Sigmoid colon (tissue), 7 donors: ENCODE data around the gene NKAP. TPM values are rescaled to one million over a fixed set of nuclear protein-coding genes. Genes with fewer than 3 reads are reported as not detected.
"Not testable (repeated sequence)": the region's sequence is repeated elsewhere in the genome, so short reads cannot be mapped to it uniquely, and the experiment has no call there.

ENCODE experiments used
- DNase-seq: peaks from one replicate; pipeline ENCODE4 v3.0.0-alpha.2; 2019
- H3K27ac ChIP-seq, 4 donors: fragments of 200-600 bp; sonication (generic); one replicate each; pipeline ENCODE4 v1.5.1; 2016 to 2019; ENCODE audit warnings: mild to moderate bottlenecking in 1 of 4
- H3K27me3 ChIP-seq, 3 donors: fragments of 200-600 bp; sonication (generic); one replicate each; pipeline ENCODE4 v1.5.1; 2019; ENCODE audit warnings: mild to moderate bottlenecking in 1 of 3
- H3K36me3 ChIP-seq, 4 donors: fragments of 200-600 bp; sonication (generic); one replicate each; pipeline ENCODE4 v1.5.1; 2016 to 2019
- H3K4me1 ChIP-seq, 4 donors: fragments of 200-600 bp; sonication (generic); one replicate each; pipeline ENCODE4 v1.5.1; 2017 to 2019
- H3K4me3 ChIP-seq, 4 donors: fragments of 200-600 bp; sonication (generic); one replicate each; pipeline ENCODE4 v1.5.1; 2017 to 2019; ENCODE audit warnings: mild to moderate bottlenecking in 2 of 4, moderate library complexity in 1 of 4
- H3K9me3 ChIP-seq, 4 donors: fragments of 200-600 bp in 3 of 4; sonication (generic) in 3 of 4; one replicate each; pipeline versions ENCODE4 v1.5.1 to v1.6.1; 2013 to 2019
- CTCF ChIP-seq, 4 experiments: fragments of 450-650 bp in 3 of 4; fragments of 200-600 bp in 1 of 4; IDR thresholded peaks; one replicate each; pipeline ENCODE4 v1.5.1; 2016 to 2019; ENCODE audit warnings: antibody characterized with exemption in 4 of 4, mild to moderate bottlenecking in 3 of 4, moderate library complexity in 2 of 4
- EP300 ChIP-seq, 4 donors: sonication (generic); formaldehyde crosslinking; IDR thresholded peaks; one replicate each; pipeline ENCODE4 v1.6.1; 2017; ENCODE audit warnings: antibody characterized with exemption in 4 of 4
- POLR2A ChIP-seq, 2 donors: fragments of 450-650 bp; IDR thresholded peaks; one replicate each; pipeline ENCODE4 v1.6.1; 2016; ENCODE audit warnings: antibody characterized with exemption in 2 of 2, mild to moderate bottlenecking in 2 of 2, moderate library complexity in 2 of 2
- POLR2AphosphoS5 ChIP-seq, 4 donors: sonication (generic); formaldehyde crosslinking; IDR thresholded peaks; one replicate each; pipeline ENCODE4 v1.6.1; 2017; ENCODE audit warnings: antibody characterized with exemption in 4 of 4
- WGBS, 2 donors: extraction: QIAGEN DNeasy Blood & Tissue Kit; methylation state at CpG; one replicate each; pipeline ENCODE4 v1.1.7; 2013; 5-methylcytosine and 5-hydroxymethylcytosine counted together
- intact Hi-C: fragments of 100-400 bp; cut with DNase I; formaldehyde crosslinking; loops from one replicate; pipeline ENCODE4 v1.15.1; 2023
- polyA plus RNA-seq, 3 donors: library from polyadenylated mRNA; stranded (reverse); fragments of 200-250 nt; gene quantifications; one replicate each; pipeline ENCODE4 v1.2.3, GENCODE V29; 2013
- total RNA-seq, 4 donors: library from RNA; depleted of rRNA; stranded (reverse); fragments of >200 nt; gene quantifications; one replicate each; pipeline ENCODE4 v1.1.0, GENCODE V29; 2016
- donor health status: healthy with polysubstance abuse.
- donor health status: Bipolar disorder and iron deficiency.
- donor health status: healthy.

The NKAP gene
- total and polyA plus RNA-seq, 7 donors: 3.6 to 7.8 (median 5.3) TPM

- WGBS, 2 donors: 42 to 55% methylated on average over 15 of the region's 15 CpGs
- no peaks in the 10 kb centered on the region for H3K4me1 ChIP-seq
- H3K27ac ChIP-seq: no peak overlapping the region
- intact Hi-C loops: no loop called here
- no peak for DNase-seq
- H3K27me3 ChIP-seq: no peaks in the 10 kb centered on the region
- no peaks in the 10 kb centered on the region for H3K36me3 ChIP-seq
- no peak overlapping the region for H3K4me3 ChIP-seq
- no peak for TF ChIP-seq POLR2A (IDR thresholded peaks at IDR 0.05)
- no peak for TF ChIP-seq EP300 (IDR thresholded peaks at IDR 0.05)
- no peaks in the 10 kb centered on the region for H3K9me3 ChIP-seq
Measured at GRCh38 chrX:119981286-119982070, 37.9 kb upstream of the NKAP start.

GRCh38 chrX:119977172-119977571, 33.6 kb upstream of the NKAP start:
- 79 to 90% methylated on average over 4 of the region's 4 CpGs for WGBS, 2 donors
- H3K4me3 ChIP-seq, H3K27me3 ChIP-seq, H3K27ac ChIP-seq, DNase-seq, H3K36me3 ChIP-seq, H3K9me3 ChIP-seq, intact Hi-C loops, H3K4me1 ChIP-seq: not testable (repeated sequence)

- Histone ChIP-seq H3K4me1 (no peaks in the 10 kb centered on the region), H3K27ac (no peak overlapping the region), H3K9me3 (no peaks in the 10 kb centered on the region), H3K27me3 (no peaks in the 10 kb centered on the region), H3K4me3 (no peak overlapping the region), H3K36me3 (no peaks in the 10 kb centered on the region)
- WGBS, 2 donors: 73 to 90% methylated on average over 5 of the region's 5 CpGs
- intact Hi-C loops: no loop called here
- no peak for DNase-seq
- TF ChIP-seq POLR2AphosphoS5 (IDR thresholded peaks at IDR 0.05) (no peak), EP300 (IDR thresholded peaks at IDR 0.05) (no peak), CTCF (IDR thresholded peaks at IDR 0.05) (no peak), POLR2A (IDR thresholded peaks at IDR 0.05) (no peak)
Measured at GRCh38 chrX:119971184-119971583, 27.6 kb upstream of the NKAP start.

GRCh38 chrX:119970574-119970973, 27.0 kb upstream of the NKAP start:
- H3K4me3 ChIP-seq: no peak overlapping the region
- no peaks in the 10 kb centered on the region for H3K36me3 ChIP-seq
- 79 to 87% methylated on average over 6 of the region's 6 CpGs for WGBS, 2 donors
- no peaks in the 10 kb centered on the region for H3K9me3 ChIP-seq
- intact Hi-C loops: no loop called here
- DNase-seq: no peak
- no peaks in the 10 kb centered on the region for H3K27me3 ChIP-seq
- H3K4me1 ChIP-seq: no peaks in the 10 kb centered on the region
- TF ChIP-seq POLR2A (IDR thresholded peaks at IDR 0.05) (no peak), CTCF (IDR thresholded peaks at IDR 0.05) (no peak), POLR2AphosphoS5 (IDR thresholded peaks at IDR 0.05) (no peak), EP300 (IDR thresholded peaks at IDR 0.05) (no peak)
- H3K27ac ChIP-seq: no peak overlapping the region

GRCh38 chrX:119966837-119967236, 23.3 kb upstream of the NKAP start:
- DNase-seq, H3K9me3 ChIP-seq, H3K27ac ChIP-seq, H3K36me3 ChIP-seq, H3K27me3 ChIP-seq, H3K4me3 ChIP-seq, H3K4me1 ChIP-seq, intact Hi-C loops: not testable (repeated sequence)
- WGBS, 2 donors: 73 to 100% methylated on average over 1 of the region's 1 CpG

- Histone ChIP-seq H3K27ac (no peak overlapping the region), H3K9me3 (no peaks in the 10 kb centered on the region), H3K4me3 (no peak overlapping the region), H3K4me1 (no peaks in the 10 kb centered on the region), H3K27me3 (no peaks in the 10 kb centered on the region), H3K36me3 (no peaks in the 10 kb centered on the region)
- intact Hi-C loops: no loop called here
- no peak for TF ChIP-seq POLR2AphosphoS5 (IDR thresholded peaks at IDR 0.05)
- no peak for TF ChIP-seq EP300 (IDR thresholded peaks at IDR 0.05)
- TF ChIP-seq POLR2A (IDR thresholded peaks at IDR 0.05): no peak
- TF ChIP-seq CTCF (IDR thresholded peaks at IDR 0.05): no peak
- no peak for DNase-seq
Measured at GRCh38 chrX:119960625-119961024, 17.1 kb upstream of the NKAP start.

GRCh38 chrX:119955807-119956570, 12.4 kb upstream of the NKAP start:
- H3K36me3 ChIP-seq, H3K27me3 ChIP-seq, intact Hi-C loops, H3K27ac ChIP-seq, H3K9me3 ChIP-seq, DNase-seq, H3K4me3 ChIP-seq, H3K4me1 ChIP-seq: not testable (repeated sequence)
- 64 to 85% methylated on average over 21 of the region's 21 CpGs for WGBS, 2 donors
